ENCODE measurements around the gene DIAPH2. TPM values are rescaled to one million over a fixed set of nuclear protein-coding genes. Genes with fewer than 3 reads are reported as not detected.

The DIAPH2 gene
- total RNA-seq, 1 donor, result 42.3 TPM

DNA sequence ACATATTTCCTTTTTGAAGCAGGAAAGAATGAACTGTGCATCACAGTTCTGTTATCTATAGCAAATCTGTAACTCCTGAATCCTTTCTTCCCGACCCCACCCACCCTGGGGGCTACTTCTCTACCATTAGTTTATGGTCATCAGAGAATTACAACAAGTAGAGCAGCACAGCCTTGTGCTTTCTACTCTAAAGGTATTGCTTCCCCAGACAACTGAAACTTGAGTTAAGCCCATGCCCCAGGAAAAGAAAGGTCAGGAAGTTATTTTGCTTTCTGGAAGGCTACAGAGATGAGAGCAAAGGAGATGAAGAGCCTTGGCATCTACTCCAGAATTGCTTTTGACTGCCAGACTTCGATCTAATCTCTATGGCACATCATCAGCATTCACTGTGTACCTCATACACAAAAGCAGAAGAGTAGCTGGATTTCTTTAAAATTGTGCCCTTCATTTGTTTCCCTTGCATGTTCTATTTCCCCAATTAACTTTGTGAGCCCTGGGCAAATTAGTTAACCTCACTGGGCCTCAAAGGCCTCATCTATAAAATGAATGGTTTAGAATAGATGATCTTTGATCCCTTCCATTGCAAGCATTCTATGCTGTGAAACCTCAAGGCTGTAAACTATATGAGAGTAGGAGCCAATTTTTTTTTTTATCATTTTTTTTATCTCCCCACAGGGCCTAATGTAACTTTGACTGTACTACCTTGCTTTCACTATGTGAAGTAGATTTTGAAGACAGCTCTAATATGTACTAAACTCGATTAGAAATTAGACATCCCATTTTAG is 794.7 kb downstream of the DIAPH2 start:
- no peak for DNase-seq (ENCODE audit: low read depth)
- TF ChIP-seq, protein P1, sequence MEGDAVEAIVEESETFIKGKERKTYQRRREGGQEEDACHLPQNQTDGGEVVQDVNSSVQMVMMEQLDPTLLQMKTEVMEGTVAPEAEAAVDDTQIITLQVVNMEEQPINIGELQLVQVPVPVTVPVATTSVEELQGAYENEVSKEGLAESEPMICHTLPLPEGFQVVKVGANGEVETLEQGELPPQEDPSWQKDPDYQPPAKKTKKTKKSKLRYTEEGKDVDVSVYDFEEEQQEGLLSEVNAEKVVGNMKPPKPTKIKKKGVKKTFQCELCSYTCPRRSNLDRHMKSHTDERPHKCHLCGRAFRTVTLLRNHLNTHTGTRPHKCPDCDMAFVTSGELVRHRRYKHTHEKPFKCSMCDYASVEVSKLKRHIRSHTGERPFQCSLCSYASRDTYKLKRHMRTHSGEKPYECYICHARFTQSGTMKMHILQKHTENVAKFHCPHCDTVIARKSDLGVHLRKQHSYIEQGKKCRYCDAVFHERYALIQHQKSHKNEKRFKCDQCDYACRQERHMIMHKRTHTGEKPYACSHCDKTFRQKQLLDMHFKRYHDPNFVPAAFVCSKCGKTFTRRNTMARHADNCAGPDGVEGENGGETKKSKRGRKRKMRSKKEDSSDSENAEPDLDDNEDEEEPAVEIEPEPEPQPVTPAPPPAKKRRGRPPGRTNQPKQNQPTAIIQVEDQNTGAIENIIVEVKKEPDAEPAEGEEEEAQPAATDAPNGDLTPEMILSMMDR (IDR thresholded peaks at IDR 0.05; ENCODE audit: insufficient read depth, low read length), result no peak
- H3K4me3 ChIP-seq (ENCODE audit: low read depth, low read length), result no peak overlapping the region

DNA sequence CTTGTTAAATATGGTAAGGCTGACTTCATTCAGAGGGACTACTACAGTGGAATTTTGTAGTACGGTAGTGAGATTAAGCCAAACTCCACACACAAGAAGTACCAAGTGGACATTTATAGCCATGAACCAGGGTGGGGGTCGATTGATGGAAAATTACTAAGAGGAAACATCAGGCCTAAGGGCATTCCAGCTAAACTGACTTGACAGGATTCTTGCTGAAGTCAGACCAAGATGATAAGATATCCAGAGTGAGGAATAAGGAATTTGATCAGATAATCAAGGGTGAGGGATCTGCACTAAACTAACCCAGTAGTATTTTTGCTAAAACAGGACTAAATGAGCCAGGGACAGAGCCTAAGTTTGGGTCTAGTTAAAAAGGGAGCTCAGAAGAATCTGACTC is 796.6 kb downstream of the DIAPH2 start:
- no peak overlapping the region for H3K4me3 ChIP-seq (ENCODE audit: low read depth, low read length)
- TF ChIP-seq, protein P1 (IDR thresholded peaks at IDR 0.05; ENCODE audit: insufficient read depth, low read length), result no peak
- no peak for DNase-seq (ENCODE audit: low read depth)

DNA sequence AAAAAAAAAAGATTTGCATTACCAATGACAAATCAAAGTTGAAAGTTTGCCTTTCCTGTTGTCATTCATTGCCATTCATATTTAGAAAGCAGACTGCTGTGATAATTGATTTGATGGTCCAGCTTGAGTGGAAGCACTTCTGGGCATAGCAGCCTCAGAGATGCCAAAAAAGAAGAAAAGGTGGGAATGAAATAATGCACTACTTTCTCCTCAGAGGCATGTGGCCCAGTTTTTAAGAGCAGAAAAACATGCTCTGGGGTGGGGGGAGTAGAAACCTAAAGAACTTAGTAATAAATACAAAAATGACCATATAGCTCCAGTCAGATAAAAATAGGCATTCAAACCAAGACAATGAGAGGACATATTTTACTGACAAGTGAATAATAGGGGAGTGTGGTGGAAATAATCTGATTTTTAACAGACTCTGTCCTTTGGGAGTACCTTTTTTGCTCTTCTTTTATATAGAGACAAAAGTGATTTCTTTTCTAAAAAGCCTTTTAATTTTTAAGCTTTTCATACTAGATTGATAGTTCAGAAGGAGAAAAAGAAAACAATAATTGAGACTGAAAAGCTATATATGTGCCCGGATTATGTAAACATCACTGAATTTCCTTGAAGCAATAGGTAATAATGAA is 798.1 kb downstream of the DIAPH2 start:
- no peak overlapping the region for H3K4me3 ChIP-seq (ENCODE audit: low read depth, low read length)
- no peak for DNase-seq (ENCODE audit: low read depth)
- TF ChIP-seq, protein P1 (IDR thresholded peaks at IDR 0.05; ENCODE audit: insufficient read depth, low read length), result no peak

DNA sequence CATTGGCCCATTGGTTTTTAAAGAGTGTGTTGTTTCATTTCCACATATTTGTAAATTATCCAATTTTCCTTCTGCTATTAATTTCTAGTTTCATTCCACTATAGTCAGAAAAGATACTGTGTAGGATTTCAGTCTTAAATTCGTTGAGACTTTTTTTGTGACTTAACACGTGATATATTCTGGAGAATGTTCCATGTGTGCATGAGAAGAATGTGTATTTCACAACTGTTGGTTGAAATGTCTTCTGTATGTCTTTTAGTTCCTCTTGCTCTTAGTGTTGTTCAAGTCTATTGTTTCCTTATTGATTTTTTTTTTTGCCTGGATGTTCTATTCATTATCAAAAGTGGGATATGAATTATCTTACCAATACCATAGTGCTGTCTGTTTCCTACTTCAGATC is 806.0 kb downstream of the DIAPH2 start:
- no peak for DNase-seq (ENCODE audit: low read depth)
- TF ChIP-seq, protein P1 (IDR thresholded peaks at IDR 0.05; ENCODE audit: insufficient read depth, low read length), result no peak
- no peak overlapping the region for H3K4me3 ChIP-seq (ENCODE audit: low read depth, low read length)

DNA sequence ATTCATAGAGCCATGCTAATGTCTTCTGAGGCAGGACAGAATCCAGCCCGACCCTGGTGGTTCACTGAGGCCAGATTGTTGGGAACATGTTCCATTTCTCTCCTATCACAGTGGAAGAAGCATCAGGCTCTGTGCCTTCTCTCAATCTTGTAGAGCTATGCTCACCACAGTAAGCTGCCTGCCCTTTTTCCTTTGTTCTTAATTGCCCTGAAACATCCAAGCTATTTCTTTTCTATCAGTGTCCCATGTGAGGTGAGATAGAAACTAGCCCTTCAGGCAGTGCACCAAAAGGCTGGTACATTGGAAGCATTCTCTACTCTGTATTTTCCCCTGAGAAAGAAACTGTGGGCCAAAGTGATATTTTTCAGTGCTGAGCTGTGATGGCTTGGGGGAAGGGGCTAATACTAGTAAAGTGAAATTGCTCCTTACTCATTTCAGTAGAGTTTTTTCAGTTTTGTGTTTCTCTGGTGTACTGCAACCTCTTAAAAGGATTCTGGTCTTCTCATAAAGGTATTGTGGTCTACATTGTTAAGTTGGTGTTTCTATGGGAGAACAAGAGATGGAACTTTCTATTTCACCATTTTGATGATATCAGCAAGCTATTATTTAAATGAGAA is 810.2 kb downstream of the DIAPH2 start:
- DNase-seq (ENCODE audit: low read depth), result no peak
- TF ChIP-seq, protein P1 (IDR thresholded peaks at IDR 0.05; ENCODE audit: insufficient read depth, low read length), result no peak

DNA sequence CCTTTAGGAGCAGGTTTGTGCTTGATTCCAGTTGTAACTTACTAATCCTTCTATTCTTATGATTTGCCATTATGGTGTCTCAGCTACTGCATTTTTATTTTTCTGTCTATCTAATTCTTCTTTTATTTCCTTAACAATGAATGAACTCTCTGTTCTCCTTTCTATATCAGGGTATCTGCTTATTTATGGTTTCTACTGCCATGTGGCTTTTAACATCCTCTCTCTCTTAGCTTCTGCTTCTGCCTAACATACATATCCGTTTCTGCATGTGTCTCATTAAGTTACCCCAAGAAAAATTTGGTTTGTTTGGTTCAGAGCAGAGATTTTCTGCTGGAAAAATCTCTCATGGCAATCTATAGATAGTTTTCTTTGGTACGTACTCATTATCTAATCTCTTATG is 813.5 kb downstream of the DIAPH2 start:
- DNase-seq (ENCODE audit: low read depth), result no peak
- TF ChIP-seq, protein P1 (IDR thresholded peaks at IDR 0.05; ENCODE audit: insufficient read depth, low read length), result no peak
- no peak overlapping the region for H3K4me3 ChIP-seq (ENCODE audit: low read depth, low read length)

More for the DNA sequence above, 810.2 kb downstream of the DIAPH2 start:
- no peak overlapping the region for H3K4me3 ChIP-seq (ENCODE audit: low read depth, low read length)
